ENCODE measurements around the gene MARK4.
A peak's percentile ranks its signal among the peaks of the same experiment; 100 is the strongest.
"Not testable (repeated sequence)": the region's sequence is repeated elsewhere in the genome, so short reads cannot be mapped to it uniquely, and the experiment has no call there.

MARK4 gene

GRCh38 chr19:45250832-45251451, at the start of gene MARK4:
TSS of gene MARK4 (plus strand) at chr19:45251271. CDS start at chr19:45251589, 318 bp downstream.
- DNase-seq = peak; percentile 62

GRCh38 chr19:45202637-45203036, 48.4 kb upstream of the MARK4 start:
- DNase-seq = no peak

DNA sequence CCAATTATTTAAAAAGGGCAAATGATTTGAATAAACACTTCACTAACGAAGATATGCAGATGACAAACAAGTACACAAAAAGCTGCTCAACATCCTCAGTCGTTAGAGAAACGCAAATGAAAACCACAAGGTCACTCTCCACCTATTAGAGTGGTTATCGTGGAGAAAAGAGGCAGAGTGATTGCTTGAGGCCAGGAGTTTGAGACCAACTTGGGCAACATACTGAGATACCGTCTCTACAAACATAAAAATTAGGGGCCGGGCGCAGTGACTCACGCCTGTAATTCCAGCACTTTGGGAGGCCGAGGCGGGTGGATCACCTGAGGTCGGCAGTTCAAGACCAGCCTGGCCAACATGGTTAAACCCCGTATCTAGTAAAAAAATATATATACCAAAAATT, 45.3 kb upstream of the MARK4 start:
- no peak for DNase-seq

DNA sequence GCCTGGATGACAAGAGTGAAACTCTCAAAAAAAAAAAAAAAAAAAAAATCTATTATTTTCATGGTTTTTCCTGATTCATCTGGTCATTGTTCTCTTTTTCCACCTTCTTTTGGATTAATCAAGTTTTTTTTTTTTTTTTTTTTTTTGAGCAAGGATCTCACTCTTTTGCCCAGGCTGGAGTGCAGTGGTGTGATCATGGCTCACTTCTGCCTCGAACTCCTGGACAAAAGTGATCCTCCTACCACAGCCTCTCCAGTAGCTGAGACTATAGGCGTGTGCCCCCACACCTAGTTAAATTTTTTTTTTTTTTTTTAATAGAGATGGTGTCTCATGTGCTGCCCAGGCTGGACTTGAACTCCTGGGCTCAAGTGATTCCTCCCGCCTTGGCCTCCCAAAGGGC, 44.7 kb upstream of the MARK4 start:
- DNase-seq = no peak

- no peak for DNase-seq
Measured at GRCh38 chr19:45211751-45212381, 39.2 kb upstream of the MARK4 start.

- no peak for DNase-seq
Measured at GRCh38 chr19:45213031-45213430, 38.0 kb upstream of the MARK4 start.

- no peak for DNase-seq
Measured at GRCh38 chr19:45215391-45216191, 35.5 kb upstream of the MARK4 start.

GRCh38 chr19:45216667-45217066, 34.4 kb upstream of the MARK4 start:
- DNase-seq = no peak

GRCh38 chr19:45217193-45217956, 33.7 kb upstream of the MARK4 start:
- no peak for DNase-seq

- DNase-seq = no peak
Measured at GRCh38 chr19:45217957-45218334, 33.1 kb upstream of the MARK4 start.

DNA sequence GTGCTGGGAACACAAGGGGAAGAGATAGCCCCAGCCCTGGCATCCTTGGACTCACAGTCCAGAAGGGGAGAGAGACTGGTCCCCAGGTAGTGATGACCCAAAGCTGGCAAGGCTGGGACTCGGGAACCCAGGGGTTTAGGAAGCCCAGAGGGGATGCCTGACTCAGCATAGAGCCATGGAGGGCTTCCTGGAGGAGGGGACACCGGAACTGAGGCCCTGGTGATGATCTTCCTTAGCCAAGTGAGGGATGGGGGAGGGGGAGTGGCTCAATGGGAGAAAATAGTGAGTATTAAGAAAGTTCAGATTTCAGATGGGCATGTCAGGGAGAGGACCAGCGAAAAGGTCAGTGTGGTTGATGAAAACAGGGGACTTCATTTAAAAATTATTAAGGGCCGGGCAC, 32.6 kb upstream of the MARK4 start:
- DNase-seq = no peak

- DNase-seq = no peak
Measured at GRCh38 chr19:45218911-45219743, 31.9 kb upstream of the MARK4 start.

GRCh38 chr19:45222724-45223123, 28.3 kb upstream of the MARK4 start:
- no peak for DNase-seq

DNA sequence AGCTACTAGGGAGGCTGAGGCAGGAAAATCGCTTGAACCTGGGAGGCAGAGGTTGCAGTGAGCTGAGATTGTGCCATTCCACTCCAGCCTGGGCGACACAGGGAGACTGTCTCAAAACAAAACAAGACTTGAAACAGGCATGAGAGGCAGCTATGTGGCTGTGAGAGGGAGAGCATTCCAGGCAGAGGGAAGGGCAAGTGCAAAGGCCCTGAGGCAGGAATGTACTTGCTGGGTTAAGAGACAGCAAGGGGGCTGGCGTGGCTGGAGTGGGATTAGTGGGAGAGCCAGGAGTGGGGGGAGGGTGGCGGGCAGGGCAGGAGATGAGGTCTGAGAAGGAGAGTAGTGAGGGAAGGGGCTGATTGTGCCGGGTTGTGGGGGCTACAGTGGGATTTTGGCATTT, 27.2 kb upstream of the MARK4 start:
- no peak for DNase-seq

DNA sequence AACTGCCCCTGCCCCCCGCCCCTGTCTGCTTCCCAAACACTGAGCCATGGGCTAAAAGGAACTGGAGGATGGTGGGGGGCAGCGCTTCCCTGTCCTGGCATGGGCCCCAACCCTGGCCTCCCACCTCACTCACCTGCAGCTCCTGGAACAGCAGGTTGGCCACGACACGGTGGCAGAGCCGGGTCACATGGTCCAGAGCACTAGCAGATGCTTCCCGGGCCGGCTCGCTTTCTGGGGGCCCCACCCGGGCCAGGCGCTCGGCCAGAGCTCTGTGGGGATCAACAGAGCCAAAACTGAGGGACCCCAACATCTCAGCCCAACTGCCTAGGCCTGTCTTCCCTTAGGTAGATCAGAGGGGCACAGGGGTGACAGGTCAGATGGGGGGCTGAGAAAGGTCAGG, 26.4 kb upstream of the MARK4 start:
- no peak for DNase-seq

- DNase-seq = not testable (repeated sequence)
Measured at GRCh38 chr19:45229056-45229455, 22.0 kb upstream of the MARK4 start.

DNA sequence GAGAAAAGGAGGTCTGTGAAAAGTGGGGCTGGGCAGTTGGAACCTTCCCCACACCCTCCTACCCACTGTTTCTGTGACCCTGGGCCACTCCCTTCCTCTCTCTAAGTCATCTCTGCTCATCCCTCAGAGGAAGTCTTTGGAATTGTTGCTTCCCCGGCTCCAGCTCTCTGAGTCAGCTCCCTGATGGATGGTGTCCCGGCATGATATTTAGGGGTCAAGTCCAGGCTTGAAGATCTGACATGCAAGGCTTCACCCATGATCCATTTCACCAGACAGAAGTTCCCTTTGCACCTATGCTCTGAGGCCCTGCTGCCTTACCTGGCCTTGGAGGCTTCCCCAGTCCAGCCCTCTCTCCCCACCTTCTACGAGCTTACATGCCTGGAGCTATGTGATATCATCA, 19.2 kb upstream of the MARK4 start:
- peak; percentile 23 for DNase-seq

DNA sequence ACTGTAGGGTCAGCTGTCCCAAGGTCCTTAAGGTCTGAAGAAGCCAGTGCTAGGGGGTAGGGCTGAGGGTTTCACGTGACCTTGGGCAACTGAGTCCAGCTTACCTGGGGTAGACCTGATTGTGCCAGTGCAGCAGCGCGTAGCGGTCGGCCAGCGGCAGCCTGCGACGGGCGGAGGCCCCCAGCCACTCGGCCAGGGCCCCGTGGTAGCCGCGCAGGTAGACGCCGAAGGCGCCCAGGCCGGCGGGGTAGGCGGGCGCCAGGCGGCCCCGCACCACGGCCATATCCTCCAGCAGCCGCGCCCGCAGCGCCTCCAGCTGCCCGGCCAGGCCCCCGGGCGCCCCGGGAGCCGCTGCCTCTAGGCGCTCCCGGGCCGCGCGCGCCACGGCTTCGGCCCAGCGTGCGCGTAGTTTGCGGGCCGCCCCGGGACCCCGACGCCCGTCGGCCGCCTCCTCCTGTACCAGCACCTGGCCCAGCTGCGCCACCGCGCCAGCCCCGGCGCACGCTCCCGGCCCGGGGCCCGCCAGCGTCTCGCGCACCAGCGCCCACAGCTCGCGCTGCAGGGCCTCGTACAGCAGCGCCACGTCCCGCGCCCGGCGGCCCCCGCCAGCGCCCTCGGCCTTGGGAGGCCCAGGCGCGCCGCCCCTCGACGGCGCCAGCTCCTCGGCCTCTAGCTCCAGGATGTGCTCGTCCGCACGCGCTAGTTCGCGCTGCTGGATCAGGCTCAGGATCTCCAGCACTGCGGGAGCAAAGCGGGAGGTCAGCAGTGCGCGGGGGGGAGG, 16.8 kb upstream of the MARK4 start:
- DNase-seq = no peak

- no peak for DNase-seq
Measured at GRCh38 chr19:45235485-45235884, 15.6 kb upstream of the MARK4 start.

DNA sequence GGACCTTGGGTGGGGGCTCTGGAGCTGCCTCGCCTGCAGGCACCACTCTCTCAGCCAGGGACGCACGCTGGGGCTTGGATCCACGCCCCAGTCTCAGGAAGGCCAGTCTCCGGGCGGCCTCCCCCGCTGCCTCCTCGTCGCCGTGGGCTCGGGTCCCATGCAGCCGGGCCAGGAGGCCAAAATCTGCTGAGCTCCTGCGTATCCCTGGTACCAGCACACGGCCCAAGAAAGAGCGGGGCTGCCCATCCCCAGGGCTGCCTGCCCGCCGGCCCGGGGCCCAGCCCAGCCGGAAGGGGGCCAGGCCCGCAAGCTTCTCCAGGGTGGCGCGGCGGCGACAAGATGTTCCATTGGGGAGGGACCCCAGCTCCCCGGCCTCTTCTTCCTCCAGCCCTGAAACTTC, 12.5 kb upstream of the MARK4 start:
- DNase-seq = no peak

GRCh38 chr19:45243144-45243732, 7.8 kb upstream of the MARK4 start:
- DNase-seq = no peak

All from EL (cell line).